ENCODE data around the gene GPS2.
A peak's percentile ranks its signal among the peaks of the same experiment; 100 is the strongest.

GRCh38 chr17:7352503-7352889 lies 37.3 kb upstream of the GPS2 start:
- TF ChIP-seq, protein P1, sequence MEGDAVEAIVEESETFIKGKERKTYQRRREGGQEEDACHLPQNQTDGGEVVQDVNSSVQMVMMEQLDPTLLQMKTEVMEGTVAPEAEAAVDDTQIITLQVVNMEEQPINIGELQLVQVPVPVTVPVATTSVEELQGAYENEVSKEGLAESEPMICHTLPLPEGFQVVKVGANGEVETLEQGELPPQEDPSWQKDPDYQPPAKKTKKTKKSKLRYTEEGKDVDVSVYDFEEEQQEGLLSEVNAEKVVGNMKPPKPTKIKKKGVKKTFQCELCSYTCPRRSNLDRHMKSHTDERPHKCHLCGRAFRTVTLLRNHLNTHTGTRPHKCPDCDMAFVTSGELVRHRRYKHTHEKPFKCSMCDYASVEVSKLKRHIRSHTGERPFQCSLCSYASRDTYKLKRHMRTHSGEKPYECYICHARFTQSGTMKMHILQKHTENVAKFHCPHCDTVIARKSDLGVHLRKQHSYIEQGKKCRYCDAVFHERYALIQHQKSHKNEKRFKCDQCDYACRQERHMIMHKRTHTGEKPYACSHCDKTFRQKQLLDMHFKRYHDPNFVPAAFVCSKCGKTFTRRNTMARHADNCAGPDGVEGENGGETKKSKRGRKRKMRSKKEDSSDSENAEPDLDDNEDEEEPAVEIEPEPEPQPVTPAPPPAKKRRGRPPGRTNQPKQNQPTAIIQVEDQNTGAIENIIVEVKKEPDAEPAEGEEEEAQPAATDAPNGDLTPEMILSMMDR (optimal IDR thresholded peaks at IDR 0.05 in 1 of 3, IDR thresholded peaks at IDR 0.05 in 1 of 3, conservative IDR thresholded peaks at IDR 0.05 in 1 of 3; ENCODE audit: extremely low read depth in 1 of 3, insufficient read depth in 2 of 3, low read length in 3 of 3): peak in 2 of 3 experiments; percentile 46 to 49
- TF ChIP-seq EZH2 (IDR thresholded peaks at IDR 0.05; ENCODE audit: low read length): no peak

Measured in keratinocyte (primary cell).